HL-60/S4 treated with phorbol 12-myristate 13-acetate at 8.2 ng/mL for 4 days and 3 days (cell line): Measurements from ENCODE around the gene TMEM131.
"Not testable (repeated sequence)": the region's sequence is repeated elsewhere in the genome, so short reads cannot be mapped to it uniquely, and the experiment has no call there.

ENCODE experiments used
- in situ Hi-C: fragments of 300-500 bp; cut with MboI; formaldehyde crosslinking; loops from 2 replicates; pipeline ENCODE4 v1.15.0; 2022; ENCODE audit warnings: low sequenced_read_pairs

TMEM131 gene

GRCh38 chr2:97869722-97870346, 125.9 kb downstream of the TMEM131 start:
- in situ Hi-C loops = no loop called here

GRCh38 chr2:97868986-97869721, 126.6 kb downstream of the TMEM131 start:
- in situ Hi-C loops = no loop called here

- in situ Hi-C loops = no loop called here
Observed at GRCh38 chr2:97863829-97864228, 131.9 kb downstream of the TMEM131 start.

DNA sequence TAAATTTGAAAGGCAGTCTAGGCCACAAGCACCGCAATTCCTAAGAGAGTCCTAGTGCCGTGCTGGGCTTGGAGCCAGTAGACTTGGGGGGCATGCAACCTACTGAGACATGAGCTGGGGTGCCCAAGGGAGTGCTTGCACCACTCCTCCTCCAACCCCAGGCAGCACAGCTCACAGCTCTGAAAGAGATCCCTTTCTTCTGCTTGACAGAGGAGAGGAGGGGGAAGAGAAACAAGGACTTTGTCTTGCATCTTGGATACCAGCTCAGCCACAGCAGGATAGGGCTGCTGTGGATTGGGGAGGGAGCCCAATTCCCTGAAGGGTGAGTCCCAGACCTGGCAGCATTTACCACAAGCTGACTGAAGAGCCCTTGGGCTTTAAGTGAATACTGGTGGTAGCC, 134.6 kb downstream of the TMEM131 start:
- in situ Hi-C loops = no loop called here

GRCh38 chr2:97858442-97858841, 137.3 kb downstream of the TMEM131 start:
- in situ Hi-C loops = no loop called here

DNA sequence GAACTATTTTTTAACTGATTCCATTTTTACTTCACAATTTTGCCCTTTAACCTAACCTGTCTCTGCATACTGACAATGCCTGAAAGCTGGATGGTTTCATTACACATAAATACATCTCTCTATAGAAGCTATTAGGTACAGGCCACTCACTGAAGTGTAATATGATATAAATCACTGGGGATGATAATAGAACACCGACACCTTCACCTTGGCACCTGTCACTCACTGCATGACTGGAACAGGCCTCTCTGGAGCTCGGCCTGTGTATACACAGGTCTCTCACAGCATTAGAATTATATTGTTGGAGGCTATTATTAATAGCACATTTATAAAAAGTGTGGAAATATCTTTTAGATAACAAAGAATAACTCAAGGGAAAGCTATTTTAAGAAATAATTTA, 138.2 kb downstream of the TMEM131 start:
- in situ Hi-C loops = no loop called here

DNA sequence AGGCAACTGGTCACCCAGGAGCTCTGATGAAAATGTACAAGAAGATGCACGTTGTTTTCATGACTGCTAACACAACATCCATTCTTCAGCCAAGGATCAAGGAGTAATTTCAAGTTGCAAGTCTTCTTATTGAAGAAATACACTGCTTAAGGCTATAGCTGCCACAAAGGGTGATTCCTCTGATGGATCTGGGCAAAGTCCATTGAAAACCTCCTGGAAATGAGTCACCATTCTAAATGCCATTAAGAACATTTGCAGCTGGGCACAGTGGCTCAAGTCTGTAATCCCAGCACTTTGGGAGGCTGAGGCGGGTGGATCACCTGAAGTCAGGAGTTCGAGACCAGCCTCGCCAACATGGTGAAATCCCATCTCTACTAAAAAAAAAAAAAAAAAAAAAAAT, 142.7 kb downstream of the TMEM131 start:
- in situ Hi-C loops = not testable (repeated sequence)

DNA sequence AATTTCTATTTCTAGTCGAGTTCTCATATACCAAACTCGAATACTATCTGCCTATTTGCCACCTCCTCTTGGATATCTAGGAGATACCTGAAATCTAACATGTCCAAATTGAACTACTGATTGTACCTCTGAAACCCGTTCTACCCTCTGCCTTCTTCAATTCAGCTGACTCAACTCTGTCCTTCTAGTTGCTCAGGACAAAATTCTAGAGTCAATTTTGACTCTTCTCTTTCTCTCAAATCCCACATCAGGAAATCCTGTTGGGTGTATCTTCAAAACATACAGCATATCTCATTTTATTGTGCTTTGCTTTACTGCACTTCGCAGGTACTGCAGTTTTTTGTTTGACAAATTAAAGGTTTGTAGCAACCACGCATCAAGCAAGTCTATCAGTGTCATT, 144.6 kb downstream of the TMEM131 start:
- in situ Hi-C loops = no loop called here

- in situ Hi-C loops = no loop called here
Observed at GRCh38 chr2:97849881-97850528, 145.7 kb downstream of the TMEM131 start.

GRCh38 chr2:97848306-97848705, 147.4 kb downstream of the TMEM131 start:
- in situ Hi-C loops = no loop called here

DNA sequence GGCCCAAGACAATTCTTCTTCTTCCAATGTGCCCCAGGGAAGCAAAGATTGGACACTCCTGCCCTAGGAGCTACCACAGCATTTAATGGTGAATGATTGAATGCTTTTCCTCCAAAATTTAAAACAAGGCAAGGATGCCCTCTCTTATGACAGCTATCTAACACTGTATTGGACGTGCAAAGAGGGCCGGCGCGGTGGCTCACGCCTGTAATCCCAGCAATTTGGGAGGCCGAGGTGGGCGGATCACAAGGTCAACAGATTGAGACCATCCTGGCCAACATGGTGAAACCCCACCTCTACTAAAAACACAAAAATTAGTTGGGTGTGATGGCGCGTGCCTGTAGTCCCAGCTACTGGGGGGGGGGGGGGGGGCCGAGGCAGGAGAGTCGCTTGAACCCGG, 149.0 kb downstream of the TMEM131 start:
- in situ Hi-C loops = not testable (repeated sequence)

DNA sequence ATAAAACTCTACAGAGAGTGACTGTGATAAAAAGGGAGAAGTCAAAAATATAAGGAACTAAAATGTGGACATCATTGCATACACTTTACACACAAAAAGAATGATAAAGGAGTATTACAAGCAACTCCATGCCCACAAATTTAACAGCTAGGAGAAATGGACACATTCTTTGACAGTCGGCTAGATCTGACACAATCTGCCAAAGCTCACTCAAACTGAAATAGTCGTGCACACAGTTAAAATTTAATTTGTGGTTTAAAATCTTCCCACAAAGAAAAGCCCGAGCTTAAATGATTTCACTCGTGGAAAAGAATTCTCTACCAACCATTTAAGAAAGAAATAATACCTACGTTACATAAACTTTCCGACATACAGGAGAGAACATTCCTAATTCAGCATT, 149.9 kb downstream of the TMEM131 start:
- in situ Hi-C loops = no loop called here

- in situ Hi-C loops = no loop called here
Observed at GRCh38 chr2:97845133-97845532, 150.6 kb downstream of the TMEM131 start.

DNA sequence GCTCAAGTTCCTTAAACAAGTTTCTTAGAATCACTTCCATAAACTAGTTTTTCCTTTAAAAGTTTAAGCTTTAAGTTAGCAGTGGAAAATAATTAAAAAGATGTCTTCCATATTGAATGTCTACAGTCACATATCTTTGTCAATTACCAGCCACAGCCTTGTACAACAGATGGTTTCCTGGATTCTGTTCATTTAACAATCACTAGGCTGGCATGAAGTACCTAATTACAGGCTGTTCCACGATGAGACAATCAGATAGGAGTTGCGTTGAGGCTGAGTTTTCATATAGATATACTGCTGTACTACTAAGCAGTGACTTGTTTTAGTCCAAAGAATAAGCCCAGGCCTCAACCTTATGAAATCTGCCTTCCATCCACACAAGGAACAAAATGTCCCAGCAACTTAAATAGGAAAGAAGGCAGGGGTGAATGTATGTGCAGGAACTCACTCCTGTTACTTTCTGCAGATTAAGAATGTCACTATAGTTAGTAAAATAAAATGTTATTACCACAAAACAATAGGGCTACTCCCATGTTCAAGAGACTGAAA, 151.4 kb downstream of the TMEM131 start:
- in situ Hi-C loops = no loop called here

GRCh38 chr2:97840198-97840597, 155.6 kb downstream of the TMEM131 start:
- in situ Hi-C loops = no loop called here

GRCh38 chr2:97834610-97835009, 161.1 kb downstream of the TMEM131 start:
- in situ Hi-C loops = no loop called here

GRCh38 chr2:97831121-97831520, 164.6 kb downstream of the TMEM131 start:
- in situ Hi-C loops = no loop called here

DNA sequence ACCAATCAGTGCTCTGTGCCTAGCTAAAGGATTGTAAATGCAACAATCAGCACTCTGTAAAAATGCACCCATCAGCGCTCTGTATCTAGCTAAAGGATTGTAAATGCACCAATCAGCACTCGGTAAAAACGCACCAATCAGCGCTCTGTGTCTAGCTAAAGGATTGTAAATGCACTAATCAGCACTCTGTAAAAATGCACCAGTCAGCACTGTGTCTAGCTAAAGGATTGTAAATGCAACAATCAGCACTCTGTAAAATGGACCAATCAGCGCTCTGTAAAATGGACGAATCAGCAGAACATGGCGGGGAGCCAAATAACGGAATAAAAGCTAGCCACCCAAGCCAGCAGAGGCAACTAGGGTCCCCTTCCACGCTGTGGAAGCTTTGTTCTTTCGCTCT, 166.5 kb downstream of the TMEM131 start:
- in situ Hi-C loops = not testable (repeated sequence)

DNA sequence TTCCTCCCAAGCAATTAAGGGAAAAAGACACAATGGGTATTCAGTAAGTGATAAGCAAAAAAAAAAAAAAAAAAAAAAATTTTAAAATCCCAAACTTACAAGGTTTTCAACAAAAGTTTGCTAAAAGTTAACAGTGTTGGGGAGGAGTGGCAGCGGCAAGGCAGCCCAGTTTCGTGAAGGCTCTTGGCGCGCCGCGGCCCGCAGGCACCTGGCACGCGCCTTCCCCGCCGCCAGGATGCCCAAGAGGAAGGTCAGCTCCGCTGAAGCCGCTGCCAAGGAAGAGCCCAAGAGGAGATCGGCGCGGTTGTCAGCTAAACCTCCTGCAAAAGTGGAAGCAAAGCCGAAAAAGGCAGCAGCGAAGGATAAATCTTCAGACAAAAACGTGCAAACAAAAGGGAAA, 168.7 kb downstream of the TMEM131 start:
- in situ Hi-C loops = not testable (repeated sequence)

GRCh38 chr2:97826266-97826847, 169.4 kb downstream of the TMEM131 start:
- in situ Hi-C loops = not testable (repeated sequence)

- in situ Hi-C loops = not testable (repeated sequence)
Observed at GRCh38 chr2:97824011-97824410, 171.7 kb downstream of the TMEM131 start.
